CD4-positive, CD25-positive, alpha-beta regulatory T cell (primary cell): ENCODE results near the gene CYP2W1. TPM values are rescaled to one million over a fixed set of nuclear protein-coding genes. Genes with fewer than 3 reads are reported as not detected.

ENCODE experiments used
- ATAC-seq, 2 donors: fragments of 150-1000 bp; cut with Tn5 transposase; one replicate each; pipeline ENCODE4 v1.10.0; 2021; ENCODE audit warnings: low read depth in 2 of 2, moderate number of reproducible peaks in 2 of 2, moderate library complexity in 1 of 2
- DNase-seq, 3 donors: peaks; one replicate each; pipeline versions ENCODE4 v3.0.0 to v3.0.0-alpha.2; 2012 to 2022; ENCODE audit warnings: mixed read lengths in 1 of 3
- H3K27ac ChIP-seq: one replicate; pipeline ENCODE4 v1.7.0; 2013; ENCODE audit warnings: mild to moderate bottlenecking, low read length; ENCODE audit not compliant: insufficient read depth, poor library complexity, severe bottlenecking
- H3K27me3 ChIP-seq: one replicate; pipeline ENCODE4 v1.7.0; 2013; ENCODE audit warnings: low read length; ENCODE audit not compliant: control insufficient read depth, insufficient read depth
- H3K36me3 ChIP-seq: one replicate; pipeline ENCODE4 v1.7.0; 2013; ENCODE audit warnings: mild to moderate bottlenecking, low read length, moderate library complexity; ENCODE audit not compliant: control insufficient read depth, insufficient read depth
- H3K4me1 ChIP-seq: 2 replicates; pipeline ENCODE4 v1.7.0; 2013; ENCODE audit warnings: mild to moderate bottlenecking, low read length; ENCODE audit not compliant: insufficient read depth, control insufficient read depth, poor library complexity, severe bottlenecking
- H3K4me3 ChIP-seq: one replicate; pipeline ENCODE4 v1.7.0; 2013; ENCODE audit warnings: low read depth, mild to moderate bottlenecking, low read length, moderate library complexity
- H3K9me3 ChIP-seq, 2 experiments: 1 replicate in 1 of 2; 2 replicates in 1 of 2; pipeline ENCODE4 v1.7.0; 2013; ENCODE audit warnings: low read length in 2 of 2, mild to moderate bottlenecking in 1 of 2, moderate library complexity in 1 of 2; ENCODE audit not compliant: control insufficient read depth in 2 of 2
- H3K27ac Mint-ChIP-seq, 3 donors: one replicate each; pipeline ENCODE4 v1.8.0; 2020 to 2022; ENCODE audit warnings: mild to moderate bottlenecking in 3 of 3, mixed read lengths in 3 of 3, moderate library complexity in 2 of 3
- H3K27me3 Mint-ChIP-seq: one replicate; pipeline ENCODE4 v1.8.0; 2022; ENCODE audit warnings: mild to moderate bottlenecking, mixed read lengths
- H3K36me3 Mint-ChIP-seq: one replicate; pipeline ENCODE4 v1.8.0; 2020; ENCODE audit warnings: mixed read lengths
- H3K4me1 Mint-ChIP-seq, 4 donors: one replicate each; pipeline ENCODE4 v1.8.0; 2020 to 2022; ENCODE audit warnings: mixed read lengths in 4 of 4, mild to moderate bottlenecking in 1 of 4
- H3K4me3 Mint-ChIP-seq, 4 donors: one replicate each; pipeline ENCODE4 v1.8.0; 2020 to 2022; ENCODE audit warnings: mild to moderate bottlenecking in 4 of 4, mixed read lengths in 4 of 4, moderate library complexity in 3 of 4
- H3K9me3 Mint-ChIP-seq, 7 donors: one replicate each; pipeline ENCODE4 v1.8.0; 2020 to 2022; ENCODE audit warnings: mixed read lengths in 7 of 7, mild to moderate bottlenecking in 3 of 7, moderate library complexity in 2 of 7
- polyA plus RNA-seq, 4 donors: library from polyadenylated mRNA; unstranded; fragments of 300-500 nt; fragmentation: Illumina TruSeq; gene quantifications; one replicate each; pipeline ENCODE4 v1.2.3, GENCODE V29; 2021
- total RNA-seq: library from RNA; stranded (reverse); gene quantifications from one replicate; pipeline ENCODE4 v1.2.3, GENCODE V29; 2022

CYP2W1 gene
- total and polyA plus RNA-seq, 5 donors from 2014 or later = not detected

GRCh38 chr7:1010226-1010625, 27.2 kb downstream of the CYP2W1 start:
- peaks cover 13% of the 10 kb centered on the region for H3K4me1 ChIP-seq
- H3K4me3 Mint-ChIP-seq = no peak overlapping the region
- H3K9me3 ChIP-seq = no peaks in the 10 kb centered on the region
- ATAC-seq (no peak), DNase-seq (no peak)
- peaks cover 0 to 1% (median 0%) of the 10 kb centered on the region in 7 donors for H3K9me3 Mint-ChIP-seq
- H3K27me3 ChIP-seq = no peaks in the 10 kb centered on the region
- no peak overlapping the region for H3K27ac ChIP-seq
- H3K27ac Mint-ChIP-seq = no peak overlapping the region
- peaks cover 3% of the 10 kb centered on the region for H3K36me3 ChIP-seq
- no peak overlapping the region for H3K4me3 ChIP-seq
- H3K27me3 Mint-ChIP-seq = no peaks in the 10 kb centered on the region
- peaks cover 11% of the 10 kb centered on the region for H3K36me3 Mint-ChIP-seq
- H3K4me1 Mint-ChIP-seq = peaks cover 0 to 24% (median 6%) of the 10 kb centered on the region in 4 donors

- H3K9me3 Mint-ChIP-seq = peaks cover 0 to 2% (median 0%) of the 10 kb centered on the region in 7 donors
- H3K4me3 Mint-ChIP-seq = no peak overlapping the region
- peaks cover 11% of the 10 kb centered on the region for H3K36me3 Mint-ChIP-seq
- peak overlapping the region in 1 of 3 donors; percentile 67 for H3K27ac Mint-ChIP-seq
- peaks cover 0 to 24% (median 6%) of the 10 kb centered on the region in 4 donors for H3K4me1 Mint-ChIP-seq
- no peak for DNase-seq
- Histone ChIP-seq H3K27ac (no peak overlapping the region), H3K4me3 (no peak overlapping the region), H3K36me3 (peaks cover 3% of the 10 kb centered on the region), H3K27me3 (no peaks in the 10 kb centered on the region), H3K9me3 (no peaks in the 10 kb centered on the region), H3K4me1 (peaks cover 13% of the 10 kb centered on the region)
- no peak for ATAC-seq
- no peaks in the 10 kb centered on the region for H3K27me3 Mint-ChIP-seq
These were observed 28.5 kb downstream of the CYP2W1 start for GRCh38 chr7:1011297-1012003.

- Histone ChIP-seq H3K27ac (no peak overlapping the region), H3K4me3 (no peak overlapping the region), H3K9me3 (no peaks in the 10 kb centered on the region), H3K36me3 (peaks cover 3% of the 10 kb centered on the region), H3K4me1 (peaks cover 13% of the 10 kb centered on the region), H3K27me3 (no peaks in the 10 kb centered on the region)
- peak overlapping the region in 1 of 3 donors; percentile 25 for H3K27ac Mint-ChIP-seq
- no peak for ATAC-seq
- H3K27me3 Mint-ChIP-seq = no peaks in the 10 kb centered on the region
- H3K4me3 Mint-ChIP-seq = no peak overlapping the region
- DNase-seq = no peak
- peaks cover 0 to 24% (median 6%) of the 10 kb centered on the region in 4 donors for H3K4me1 Mint-ChIP-seq
- peaks cover 0 to 2% (median 0%) of the 10 kb centered on the region in 7 donors for H3K9me3 Mint-ChIP-seq
- H3K36me3 Mint-ChIP-seq = peaks cover 11% of the 10 kb centered on the region
These were observed 29.2 kb downstream of the CYP2W1 start for GRCh38 chr7:1012004-1012715.

GRCh38 chr7:1012716-1013095, 29.7 kb downstream of the CYP2W1 start:
- ATAC-seq (no peak), DNase-seq (no peak)
- peaks cover 0 to 25% (median 7%) of the 10 kb centered on the region in 4 donors for H3K4me1 Mint-ChIP-seq
- Histone ChIP-seq H3K36me3 (peaks cover 3% of the 10 kb centered on the region), H3K4me3 (no peak overlapping the region), H3K27me3 (no peaks in the 10 kb centered on the region), H3K4me1 (peaks cover 13% of the 10 kb centered on the region), H3K9me3 (no peaks in the 10 kb centered on the region), H3K27ac (no peak overlapping the region)
- H3K27me3 Mint-ChIP-seq = no peaks in the 10 kb centered on the region
- H3K27ac Mint-ChIP-seq = no peak overlapping the region
- no peak overlapping the region for H3K4me3 Mint-ChIP-seq
- H3K36me3 Mint-ChIP-seq = peaks cover 11% of the 10 kb centered on the region
- peaks cover 0 to 2% (median 0%) of the 10 kb centered on the region in 7 donors for H3K9me3 Mint-ChIP-seq

GRCh38 chr7:1013581-1013980, 30.6 kb downstream of the CYP2W1 start:
- no peaks in the 10 kb centered on the region for H3K27me3 Mint-ChIP-seq
- Histone ChIP-seq H3K27ac (no peak overlapping the region), H3K36me3 (peaks cover 3% of the 10 kb centered on the region), H3K9me3 (no peaks in the 10 kb centered on the region), H3K4me1 (peaks cover 17% of the 10 kb centered on the region), H3K27me3 (no peaks in the 10 kb centered on the region), H3K4me3 (no peak overlapping the region)
- peaks cover 0 to 32% (median 13%) of the 10 kb centered on the region in 4 donors for H3K4me1 Mint-ChIP-seq
- no peak overlapping the region for H3K4me3 Mint-ChIP-seq
- peak overlapping the region; percentile 47 to 80 (median 74) for H3K27ac Mint-ChIP-seq
- peaks cover 0 to 3% (median 0%) of the 10 kb centered on the region in 7 donors for H3K9me3 Mint-ChIP-seq
- peaks cover 15% of the 10 kb centered on the region for H3K36me3 Mint-ChIP-seq
- DNase-seq (no peak), ATAC-seq (no peak)

- Mint-ChIP-seq H3K4me3 (no peak overlapping the region), H3K4me1 (peaks cover 0 to 32% (median 13%) of the 10 kb centered on the region in 4 donors), H3K36me3 (peaks cover 12% of the 10 kb centered on the region), H3K27ac (no peak overlapping the region), H3K27me3 (no peaks in the 10 kb centered on the region), H3K9me3 (peaks cover 0 to 3% (median 0%) of the 10 kb centered on the region in 7 donors)
- Histone ChIP-seq H3K4me3 (no peak overlapping the region), H3K27me3 (no peaks in the 10 kb centered on the region), H3K36me3 (peaks cover 2% of the 10 kb centered on the region), H3K4me1 (peaks cover 17% of the 10 kb centered on the region), H3K27ac (no peak overlapping the region), H3K9me3 (no peaks in the 10 kb centered on the region)
- ATAC-seq = no peak
- DNase-seq = no peak
These were observed 31.7 kb downstream of the CYP2W1 start for GRCh38 chr7:1014681-1015080.

GRCh38 chr7:1015196-1016121, 32.5 kb downstream of the CYP2W1 start:
- Histone ChIP-seq H3K9me3 (no peaks in the 10 kb centered on the region), H3K27ac (no peak overlapping the region), H3K4me1 (peaks cover 17% of the 10 kb centered on the region), H3K36me3 (no peaks in the 10 kb centered on the region), H3K4me3 (no peak overlapping the region), H3K27me3 (no peaks in the 10 kb centered on the region)
- Mint-ChIP-seq H3K27ac (no peak overlapping the region), H3K36me3 (peaks cover 12% of the 10 kb centered on the region), H3K27me3 (no peaks in the 10 kb centered on the region), H3K4me3 (peak overlapping the region in 1 of 4 donors; percentile 27), H3K4me1 (peaks cover 0 to 34% (median 13%) of the 10 kb centered on the region in 4 donors), H3K9me3 (peaks cover 0 to 3% (median 0%) of the 10 kb centered on the region in 7 donors)
- DNase-seq (no peak), ATAC-seq (no peak)
